GM19438 (cell line): ENCODE data around the gene CEP95.
"Not testable (repeated sequence)": the region's sequence is repeated elsewhere in the genome, so short reads cannot be mapped to it uniquely, and the experiment has no call there.

Experiments used
- ATAC-seq: cut with Tn5 transposase; IDR thresholded peaks from one replicate; pipeline ENCODE4 v1.9.1; 2021; ENCODE audit warnings: low read depth; ENCODE audit not compliant: unreplicated experiment

CEP95 gene

GRCh38 chr17:64564098-64564497, 57.3 kb downstream of the CEP95 start:
- no peak for ATAC-seq

- no peak for ATAC-seq
Observed at GRCh38 chr17:64565563-64565962, 58.8 kb downstream of the CEP95 start.

DNA sequence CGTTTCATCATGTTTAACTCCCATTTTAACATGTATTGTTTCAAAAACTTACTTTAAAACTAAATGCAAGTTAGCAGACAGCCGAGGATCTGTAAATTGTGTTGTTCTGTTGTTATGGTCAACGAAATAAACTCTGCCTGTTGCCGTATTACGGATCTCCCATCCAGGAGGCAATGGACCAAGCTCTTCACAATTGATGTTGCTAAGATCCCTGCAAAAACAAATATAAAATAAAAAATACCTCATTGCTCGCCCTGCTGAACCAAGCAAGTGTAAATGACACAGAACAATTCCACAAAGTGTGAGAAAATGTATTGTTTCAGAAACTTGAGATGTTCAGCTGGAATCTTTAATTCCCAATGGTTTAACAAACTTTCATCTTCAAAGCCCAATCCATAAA, 65.0 kb downstream of the CEP95 start:
- no peak for ATAC-seq

- ATAC-seq: no peak
Observed at GRCh38 chr17:64572682-64573154, 65.9 kb downstream of the CEP95 start.

- ATAC-seq: no peak
Observed at GRCh38 chr17:64573214-64573613, 66.4 kb downstream of the CEP95 start.

GRCh38 chr17:64574646-64575045, 67.9 kb downstream of the CEP95 start:
- ATAC-seq: no peak

- no peak for ATAC-seq
Observed at GRCh38 chr17:64575431-64575830, 68.7 kb downstream of the CEP95 start.

GRCh38 chr17:64577025-64577424, 70.2 kb downstream of the CEP95 start:
- not testable (repeated sequence) for ATAC-seq

DNA sequence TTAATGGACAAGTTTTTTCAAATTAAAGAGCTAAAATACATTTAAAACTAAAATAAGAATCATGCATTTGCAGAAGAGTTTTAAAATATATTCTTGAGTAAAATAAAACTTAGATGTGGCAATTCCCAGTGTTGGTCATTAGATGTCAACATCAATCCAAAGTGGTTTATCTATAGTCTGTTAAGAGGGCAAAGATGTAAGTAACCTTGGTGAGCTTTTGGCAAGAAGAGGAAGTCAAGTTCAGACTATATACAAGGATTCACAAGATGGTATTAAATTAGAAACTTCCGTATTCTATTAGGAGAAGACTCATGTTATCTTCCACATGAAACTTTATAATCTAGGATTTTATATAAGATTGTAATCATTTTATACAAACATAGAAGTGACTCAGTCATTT, 73.1 kb downstream of the CEP95 start:
- ATAC-seq: no peak

- no peak for ATAC-seq
Observed at GRCh38 chr17:64580384-64581315, 73.9 kb downstream of the CEP95 start.

- ATAC-seq: no peak
Observed at GRCh38 chr17:64583038-64583437, 76.3 kb downstream of the CEP95 start.

DNA sequence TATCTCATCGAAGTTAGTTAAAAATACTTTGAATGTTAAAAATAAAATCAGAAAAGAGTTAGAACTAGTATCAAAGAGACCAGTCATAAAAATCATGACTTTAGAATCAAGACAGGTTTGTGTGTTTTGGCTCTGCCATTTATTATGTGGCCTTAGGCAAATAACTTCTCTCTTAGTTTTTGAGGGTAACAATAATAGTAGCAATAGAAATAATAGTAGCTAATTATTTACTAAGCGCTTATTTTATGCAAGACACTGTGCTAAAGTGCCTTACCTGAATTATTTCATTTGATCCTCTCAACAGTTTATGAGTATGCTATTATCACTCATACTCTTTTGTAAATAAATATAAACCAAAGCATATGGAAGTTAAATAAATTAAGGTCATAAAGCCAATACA, 78.4 kb downstream of the CEP95 start:
- ATAC-seq: no peak
